ENCODE data around the gene INPP5E.
"Not testable (repeated sequence)": the region's sequence is repeated elsewhere in the genome, so short reads cannot be mapped to it uniquely, and the experiment has no call there.

INPP5E gene

GRCh38 chr9:136426787-136427186, 12.9 kb downstream of the INPP5E start:
- FAIRE-seq: no peak

DNA sequence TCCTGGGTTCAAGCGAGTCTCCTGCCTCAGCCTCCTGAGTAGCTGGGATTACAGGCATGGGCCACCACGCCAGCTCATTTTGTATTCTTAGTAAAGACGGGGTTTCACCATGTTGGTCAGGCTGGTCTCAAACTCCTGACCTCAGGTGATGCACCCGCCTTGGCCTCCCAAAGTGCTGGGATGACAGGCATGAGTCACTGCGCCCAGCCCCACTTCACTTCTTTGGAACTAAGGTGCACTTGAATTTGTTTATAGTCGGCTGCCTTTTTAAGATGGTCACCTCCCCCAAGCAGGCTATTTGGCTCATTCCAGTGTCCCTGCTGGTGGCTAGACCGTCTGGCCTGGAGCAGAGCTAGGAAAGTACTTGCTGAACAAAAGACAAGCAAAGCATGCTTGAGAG, 14.3 kb downstream of the INPP5E start:
- not testable (repeated sequence) for FAIRE-seq

DNA sequence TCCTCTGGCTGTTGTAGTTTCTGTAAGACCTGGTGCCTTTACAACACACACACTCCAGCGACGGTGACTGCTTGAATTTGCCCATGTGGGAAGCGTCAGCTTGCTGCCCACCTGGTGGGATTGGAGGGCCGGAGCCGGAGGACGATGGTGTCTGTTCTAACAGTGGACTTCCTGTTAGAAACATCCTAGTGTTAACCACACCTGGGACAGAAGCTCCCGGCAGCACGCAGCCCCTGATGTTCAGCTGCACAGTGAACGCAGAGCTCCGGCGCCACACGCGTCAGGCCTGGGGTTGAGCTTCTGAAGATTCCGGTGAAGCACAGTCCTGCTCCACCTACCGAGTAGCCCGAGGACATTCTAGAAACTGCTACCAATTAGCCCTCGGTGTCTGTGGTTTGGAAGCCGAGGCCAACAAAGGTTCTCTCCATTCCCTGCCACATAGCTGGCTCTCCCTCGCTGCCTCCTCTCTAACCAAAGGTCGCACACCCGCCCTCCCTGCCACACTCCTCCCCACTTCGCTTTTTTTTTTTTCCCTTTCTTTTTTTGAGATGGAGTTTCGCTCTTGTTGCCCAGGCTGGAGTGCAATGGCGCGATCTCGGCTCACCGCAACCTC, 14.8 kb downstream of the INPP5E start:
- FAIRE-seq: no peak

GRCh38 chr9:136423432-136424146, 16.1 kb downstream of the INPP5E start:
- no peak for FAIRE-seq

- no peak for FAIRE-seq
Measured at GRCh38 chr9:136422876-136423275, 16.8 kb downstream of the INPP5E start.

- no peak for FAIRE-seq
Measured at GRCh38 chr9:136421791-136422190, 17.9 kb downstream of the INPP5E start.

DNA sequence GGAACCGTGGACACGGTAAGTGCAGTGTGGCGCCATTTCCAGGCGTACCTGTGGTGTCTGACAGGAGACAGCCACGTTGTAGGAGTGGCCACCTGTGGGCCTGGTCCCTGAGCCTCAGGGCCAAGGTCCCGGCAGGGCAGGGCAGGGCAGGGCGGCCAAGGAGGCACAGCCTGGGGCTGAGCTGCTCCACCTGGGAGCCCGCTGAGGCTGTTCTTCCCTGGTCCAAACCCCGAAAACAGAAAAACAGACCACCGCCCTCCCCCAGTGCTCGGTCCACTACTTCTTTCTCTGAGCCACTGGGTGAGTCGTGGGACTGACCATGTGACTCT, 20.6 kb downstream of the INPP5E start:
- FAIRE-seq: no peak

GRCh38 chr9:136418182-136419091, 21.2 kb downstream of the INPP5E start:
- FAIRE-seq: no peak

DNA sequence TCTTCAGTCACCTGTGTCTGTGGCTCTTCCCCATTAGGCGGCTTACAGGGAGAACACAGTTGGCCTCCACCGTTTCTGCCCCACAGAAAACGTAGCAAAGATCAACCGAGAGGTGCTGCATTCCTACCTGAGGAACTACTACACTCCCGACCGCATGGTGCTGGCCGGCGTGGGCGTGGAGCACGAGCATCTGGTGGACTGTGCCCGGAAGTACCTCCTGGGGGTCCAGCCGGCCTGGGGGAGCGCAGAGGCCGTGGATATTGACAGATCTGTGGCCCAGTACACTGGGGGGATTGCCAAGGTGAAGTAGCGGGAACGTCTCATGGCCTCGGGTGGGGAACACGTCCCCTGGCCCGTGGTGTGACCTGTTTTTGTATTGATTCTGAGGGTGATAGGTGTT, 22.7 kb downstream of the INPP5E start:
- FAIRE-seq: no peak

DNA sequence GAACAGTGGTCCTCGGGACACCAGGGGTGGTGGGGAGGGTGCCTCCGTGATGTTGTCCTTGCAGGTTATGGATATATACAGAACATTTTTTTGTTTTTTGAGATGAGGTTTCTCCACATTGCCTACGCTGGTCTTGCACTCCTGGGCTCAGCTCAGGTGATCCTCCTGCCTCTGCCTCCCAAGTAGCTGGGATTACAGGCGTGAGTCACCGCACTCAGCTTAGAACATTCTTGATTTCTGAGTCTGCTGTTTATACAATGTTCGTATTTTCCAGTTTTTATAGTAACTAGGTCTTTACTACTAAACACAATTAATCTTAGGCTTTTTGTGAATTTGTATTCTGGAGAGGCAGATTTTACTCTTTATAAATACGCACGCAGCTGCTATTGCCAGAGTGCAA, 23.2 kb downstream of the INPP5E start:
- FAIRE-seq: no peak

DNA sequence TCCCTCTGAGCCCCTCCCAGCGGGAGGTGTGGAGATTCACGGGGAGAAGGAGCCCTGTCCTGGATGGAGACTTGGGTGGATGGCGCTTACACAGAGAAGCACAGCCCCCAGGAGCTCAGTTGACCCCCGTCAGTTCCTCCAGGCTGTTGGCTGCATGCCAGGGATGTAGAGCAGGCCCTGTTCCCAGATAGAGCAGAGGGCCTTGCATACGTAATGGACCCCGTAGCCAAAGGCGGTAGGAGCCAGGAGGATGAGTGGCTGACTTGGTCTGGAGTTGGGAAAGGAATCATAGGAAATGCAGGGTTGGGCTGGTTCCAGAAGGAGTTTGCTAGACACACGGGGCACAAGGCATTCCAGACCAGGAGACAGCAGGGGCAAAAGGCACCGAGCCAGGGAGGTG, 26.7 kb downstream of the INPP5E start:
- no peak for FAIRE-seq

DNA sequence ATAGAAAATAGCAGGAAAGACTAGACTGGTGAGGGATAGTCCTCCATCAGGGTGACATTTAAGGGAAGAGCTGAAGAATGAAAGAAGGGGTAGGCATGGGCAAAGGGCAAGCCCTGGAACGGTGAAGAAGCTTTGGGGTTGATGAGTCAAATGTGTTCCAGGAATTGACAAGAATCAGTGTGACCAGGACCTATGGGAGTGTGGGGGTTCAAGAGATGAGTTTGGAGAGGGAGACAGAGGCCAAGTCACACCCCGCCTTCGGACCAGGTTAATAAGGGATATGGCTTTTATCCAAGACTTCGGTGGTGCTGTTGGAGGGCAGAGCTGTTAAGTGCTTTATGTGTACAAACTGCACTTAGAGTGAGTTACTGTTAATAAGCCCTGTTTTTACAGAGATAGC, 28.3 kb downstream of the INPP5E start:
- no peak for FAIRE-seq

- FAIRE-seq: no peak
Measured at GRCh38 chr9:136410500-136411287, 29.0 kb downstream of the INPP5E start, which contains the start of the genes ENTR1 and PMPCA. Gene ENTR1 (minus strand): TSS chr9:136410614. CDS start chr9:136410397, 217 bp downstream. Gene PMPCA (plus strand): TSS chr9:136410658. CDS start chr9:136410669, 11 bp downstream.

DNA sequence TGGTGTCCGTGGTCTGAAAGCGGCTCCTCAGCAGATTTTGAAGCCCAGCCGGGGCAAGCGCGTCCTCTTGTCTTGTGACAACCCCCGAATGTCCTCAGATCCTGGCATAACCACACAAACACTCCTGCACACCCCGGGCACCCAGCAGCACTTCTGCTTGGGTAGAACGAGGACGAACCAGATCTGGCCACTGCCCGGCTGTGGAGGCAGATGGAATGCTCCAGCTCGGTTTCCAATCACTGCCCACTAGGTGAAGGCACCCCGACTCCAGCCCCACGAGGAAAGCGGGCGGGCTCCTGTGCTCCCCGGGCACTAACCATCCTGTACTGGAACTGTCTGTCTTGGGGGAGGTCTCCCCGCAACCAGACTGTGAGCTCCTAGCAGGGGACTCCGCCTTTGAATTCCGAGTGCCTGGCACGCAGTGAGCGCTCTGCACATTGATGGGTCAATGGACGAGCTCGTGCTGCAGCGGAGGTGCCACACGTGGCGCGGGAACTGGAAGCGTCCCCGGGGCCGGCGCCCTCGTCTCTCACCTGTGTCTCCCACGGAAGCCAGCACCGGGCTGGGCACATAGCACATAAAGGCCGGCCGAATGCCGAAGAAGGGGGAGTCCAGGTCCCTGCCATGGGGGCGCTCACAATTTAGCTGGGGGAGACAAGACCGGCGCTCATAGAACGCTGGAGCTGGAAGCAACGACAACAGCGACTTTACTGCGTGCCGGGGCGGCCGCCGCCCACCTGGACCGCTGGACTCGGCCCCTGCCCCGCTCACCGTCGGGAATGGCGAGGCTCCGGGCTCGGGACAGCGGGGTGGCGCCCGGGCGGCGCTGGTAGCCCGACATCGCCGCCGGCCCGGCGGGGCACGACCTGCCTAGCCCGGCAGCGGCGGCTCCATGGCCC, 29.8 kb downstream of the INPP5E start:
- FAIRE-seq: no peak

GRCh38 chr9:136407911-136408310, 31.7 kb downstream of the INPP5E start:
- FAIRE-seq: no peak

- not testable (repeated sequence) for FAIRE-seq
Measured at GRCh38 chr9:136407061-136407460, 32.6 kb downstream of the INPP5E start.

DNA sequence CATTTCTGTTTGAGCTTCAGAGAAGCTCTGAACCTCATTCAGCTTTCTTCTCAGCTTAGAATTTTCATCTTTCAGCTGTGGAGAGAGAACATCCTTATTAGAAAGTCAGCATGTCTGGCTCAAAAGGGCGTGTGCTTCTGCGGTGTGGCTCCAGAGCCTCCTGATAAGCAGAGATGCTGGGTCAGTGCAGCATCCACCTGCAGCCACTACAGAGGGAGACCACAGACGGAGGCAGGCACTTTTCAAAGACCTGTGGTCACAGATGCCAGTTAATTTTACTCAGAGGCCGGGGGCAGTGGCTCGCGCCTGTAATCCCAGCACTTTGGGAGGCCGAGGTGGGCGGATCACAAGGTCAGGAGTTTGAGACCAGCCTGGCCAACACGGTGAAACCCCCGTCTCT, 33.7 kb downstream of the INPP5E start:
- not testable (repeated sequence) for FAIRE-seq

- FAIRE-seq: no peak
Measured at GRCh38 chr9:136405481-136405880, 34.2 kb downstream of the INPP5E start.

DNA sequence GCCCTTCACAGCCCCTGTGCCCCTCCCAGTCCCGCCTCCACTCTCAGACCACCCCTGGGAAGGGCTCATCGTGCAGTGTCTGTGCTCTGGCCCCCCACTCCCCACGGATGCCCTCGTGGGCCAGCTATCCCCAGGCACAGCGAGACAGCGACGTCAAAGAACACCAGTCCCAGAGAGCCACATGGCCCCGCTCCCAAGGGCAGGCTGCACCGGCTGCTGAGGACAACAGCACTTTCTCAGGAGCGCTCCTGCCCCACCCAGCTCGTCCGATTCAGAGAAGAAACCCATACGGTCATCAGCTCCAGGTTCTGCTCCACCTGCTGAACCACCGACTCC, 34.9 kb downstream of the INPP5E start:
- FAIRE-seq: no peak

GRCh38 chr9:136403915-136404800, 35.5 kb downstream of the INPP5E start:
- FAIRE-seq: no peak

- FAIRE-seq: no peak
Measured at GRCh38 chr9:136403538-136403914, 36.1 kb downstream of the INPP5E start.
